Kidney (tissue), 14 donors: Measurements from ENCODE around the gene CEMIP. TPM values are rescaled to one million over a fixed set of nuclear protein-coding genes. Genes with fewer than 3 reads are reported as not detected.

Source experiments
- DNase-seq, 5 donors: peaks; one replicate each; pipeline ENCODE4 v3.0.0-alpha.2; 2013 to 2020
- FAIRE-seq: peaks from 2 replicates; lab custom pipeline; 2012; peaks lifted over from hg19 to GRCh38; lab: Jason Lieb, UNC
- H3K27ac ChIP-seq, 2 donors: one replicate each; pipeline ENCODE4 v1.7.0; 2013; ENCODE audit warnings: low read depth in 2 of 2, low read length in 2 of 2, inconsistent platforms in 1 of 2
- H3K27me3 ChIP-seq: one replicate; pipeline ENCODE4 v1.7.1; 2013; ENCODE audit warnings: low read length, inconsistent platforms; ENCODE audit not compliant: control insufficient read depth, insufficient read depth
- H3K36me3 ChIP-seq, 3 donors: one replicate each; pipeline versions ENCODE4 v1.7.0 to v1.7.1; 2013; ENCODE audit warnings: low read length in 3 of 3, control low read depth in 1 of 3, inconsistent platforms in 1 of 3; ENCODE audit not compliant: insufficient read depth in 3 of 3, control insufficient read depth in 2 of 3
- H3K4me1 ChIP-seq, 3 donors: one replicate each; pipeline versions ENCODE4 v1.7.0 to v1.7.1; 2013; ENCODE audit warnings: low read length in 3 of 3, inconsistent platforms in 1 of 3, low read depth in 1 of 3; ENCODE audit not compliant: control insufficient read depth in 2 of 3, insufficient read depth in 2 of 3
- H3K4me3 ChIP-seq, 3 donors: one replicate each; pipeline versions ENCODE4 v1.7.0 to v1.8.1; 2013; ENCODE audit warnings: low read length in 3 of 3, control low read depth in 1 of 3, inconsistent platforms in 1 of 3
- H3K9ac ChIP-seq, 3 donors: one replicate each; pipeline versions ENCODE4 v1.7.0 to v1.7.1; 2013; ENCODE audit warnings: low read length in 3 of 3, control low read depth in 1 of 3, inconsistent platforms in 1 of 3
- H3K9me3 ChIP-seq, 3 donors: one replicate each; pipeline versions ENCODE4 v1.7.0 to v1.7.1; 2013; ENCODE audit warnings: low read length in 3 of 3, control low read depth in 1 of 3, inconsistent platforms in 1 of 3; ENCODE audit not compliant: control insufficient read depth in 2 of 3, insufficient read depth in 1 of 3
- intact Hi-C: fragments of 100-400 bp; cut with DNase I; formaldehyde crosslinking; loops from one replicate; pipeline ENCODE4 v1.11.1; 2022
- polyA plus RNA-seq: library from polyadenylated mRNA; stranded (reverse); fragments of 350-450 nt; fragmentation: Illumina TruSeq; extraction: RNeasy Lipid Tissue Mini Kit (QIAGEN cat#74804); gene quantifications from one replicate; pipeline ENCODE4 v1.2.3, GENCODE V29; 2014; ENCODE audit warnings: low read depth, low replicate concordance; ENCODE audit not compliant: insufficient read depth
- total RNA-seq: library from RNA; stranded (reverse); fragmentation: NEBNext Ultra II Directional; extraction: Animal tissue kit (Norgen Biotek cat#: 25700); gene quantifications from one replicate; pipeline ENCODE4 v1.2.1, GENCODE V29; 2021
- TF ChIP-seq, protein P1 (sequence below): IDR thresholded peaks from 3 replicates; pipeline ENCODE4 v1.5.1; 2012; ENCODE audit warnings: mild to moderate bottlenecking, moderate library complexity, borderline replicate concordance; ENCODE audit not compliant: insufficient read depth; ENCODE audit errors: extremely low read depth
- donor health status: control.
- donor health status: control.
- donor health status: control.
- donor health status: control.
- donor health status: control.
- donor health status: DM: yes; HTN: yes; CAD: no.
- donor health status: Normal renal cell carcinoma (clear cell type).

CEMIP gene
- total and polyA plus RNA-seq, 2 donors from 2014 or later: 0.11 to 0.57 TPM

DNA sequence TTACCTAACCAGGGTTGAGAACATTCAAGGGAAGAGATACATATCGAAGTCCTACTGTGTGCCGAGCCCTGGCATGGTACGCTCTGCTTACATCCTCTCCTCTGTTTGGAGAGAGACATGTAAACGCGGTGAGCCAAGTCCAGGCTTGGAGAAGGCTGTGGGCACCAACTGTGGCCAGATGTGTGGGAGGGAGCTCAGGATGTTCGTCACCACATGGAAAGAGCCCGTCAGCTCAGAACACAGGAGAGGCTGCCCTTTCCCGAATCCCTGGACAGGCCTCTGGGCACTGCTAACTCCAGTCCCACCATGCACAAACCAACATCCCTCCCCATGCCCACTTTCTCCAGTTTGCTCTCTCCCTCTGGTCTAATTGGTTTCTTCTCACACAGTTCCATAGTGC, 167.4 kb downstream of the CEMIP start:
- H3K27ac ChIP-seq: no peak overlapping the region
- H3K4me1 ChIP-seq: no peaks in the 10 kb centered on the region
- DNase-seq (no peak), FAIRE-seq (no peak)
- peaks cover 0 to 35% (median 33%) of the 10 kb centered on the region in 3 donors for H3K36me3 ChIP-seq
- H3K9me3 ChIP-seq: no peaks in the 10 kb centered on the region
- no peak overlapping the region for H3K9ac ChIP-seq
- no peak overlapping the region for H3K4me3 ChIP-seq
- no peaks in the 10 kb centered on the region for H3K27me3 ChIP-seq
- intact Hi-C loops: no loop called here
- TF ChIP-seq, protein P1, sequence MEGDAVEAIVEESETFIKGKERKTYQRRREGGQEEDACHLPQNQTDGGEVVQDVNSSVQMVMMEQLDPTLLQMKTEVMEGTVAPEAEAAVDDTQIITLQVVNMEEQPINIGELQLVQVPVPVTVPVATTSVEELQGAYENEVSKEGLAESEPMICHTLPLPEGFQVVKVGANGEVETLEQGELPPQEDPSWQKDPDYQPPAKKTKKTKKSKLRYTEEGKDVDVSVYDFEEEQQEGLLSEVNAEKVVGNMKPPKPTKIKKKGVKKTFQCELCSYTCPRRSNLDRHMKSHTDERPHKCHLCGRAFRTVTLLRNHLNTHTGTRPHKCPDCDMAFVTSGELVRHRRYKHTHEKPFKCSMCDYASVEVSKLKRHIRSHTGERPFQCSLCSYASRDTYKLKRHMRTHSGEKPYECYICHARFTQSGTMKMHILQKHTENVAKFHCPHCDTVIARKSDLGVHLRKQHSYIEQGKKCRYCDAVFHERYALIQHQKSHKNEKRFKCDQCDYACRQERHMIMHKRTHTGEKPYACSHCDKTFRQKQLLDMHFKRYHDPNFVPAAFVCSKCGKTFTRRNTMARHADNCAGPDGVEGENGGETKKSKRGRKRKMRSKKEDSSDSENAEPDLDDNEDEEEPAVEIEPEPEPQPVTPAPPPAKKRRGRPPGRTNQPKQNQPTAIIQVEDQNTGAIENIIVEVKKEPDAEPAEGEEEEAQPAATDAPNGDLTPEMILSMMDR: no peak

DNA sequence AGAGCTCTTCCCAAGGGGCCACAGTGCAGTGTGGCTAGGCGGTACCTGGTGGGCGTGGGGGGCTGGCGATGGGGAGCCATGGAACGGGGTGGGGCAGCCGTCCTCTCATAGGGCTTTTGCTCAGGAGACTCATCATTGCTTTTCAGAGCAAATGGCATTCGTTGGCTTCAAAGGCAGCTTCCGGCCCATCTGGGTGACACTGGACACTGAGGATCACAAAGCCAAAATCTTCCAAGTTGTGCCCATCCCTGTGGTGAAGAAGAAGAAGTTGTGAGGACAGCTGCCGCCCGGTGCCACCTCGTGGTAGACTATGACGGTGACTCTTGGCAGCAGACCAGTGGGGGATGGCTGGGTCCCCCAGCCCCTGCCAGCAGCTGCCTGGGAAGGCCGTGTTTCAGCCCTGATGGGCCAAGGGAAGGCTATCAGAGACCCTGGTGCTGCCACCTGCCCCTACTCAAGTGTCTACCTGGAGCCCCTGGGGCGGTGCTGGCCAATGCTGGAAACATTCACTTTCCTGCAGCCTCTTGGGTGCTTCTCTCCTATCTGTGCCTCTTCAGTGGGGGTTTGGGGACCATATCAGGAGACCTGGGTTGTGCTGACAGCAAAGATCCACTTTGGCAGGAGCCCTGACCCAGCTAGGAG, 169.6 kb downstream of the CEMIP start:
- H3K4me3 ChIP-seq: no peak overlapping the region
- no peaks in the 10 kb centered on the region for H3K4me1 ChIP-seq
- intact Hi-C loops: no loop called here
- no peak overlapping the region for H3K27ac ChIP-seq
- peaks cover 0 to 40% (median 30%) of the 10 kb centered on the region in 3 donors for H3K36me3 ChIP-seq
- no peak for FAIRE-seq
- no peaks in the 10 kb centered on the region for H3K9me3 ChIP-seq
- TF ChIP-seq, protein P1: no peak
- DNase-seq: no peak
- no peak overlapping the region for H3K9ac ChIP-seq
- no peaks in the 10 kb centered on the region for H3K27me3 ChIP-seq

DNA sequence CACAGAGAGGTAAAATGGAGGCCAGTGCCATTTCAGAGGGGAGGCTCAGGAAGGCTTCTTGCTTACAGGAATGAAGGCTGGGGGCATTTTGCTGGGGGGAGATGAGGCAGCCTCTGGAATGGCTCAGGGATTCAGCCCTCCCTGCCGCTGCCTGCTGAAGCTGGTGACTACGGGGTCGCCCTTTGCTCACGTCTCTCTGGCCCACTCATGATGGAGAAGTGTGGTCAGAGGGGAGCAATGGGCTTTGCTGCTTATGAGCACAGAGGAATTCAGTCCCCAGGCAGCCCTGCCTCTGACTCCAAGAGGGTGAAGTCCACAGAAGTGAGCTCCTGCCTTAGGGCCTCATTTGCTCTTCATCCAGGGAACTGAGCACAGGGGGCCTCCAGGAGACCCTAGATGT, 170.6 kb downstream of the CEMIP start:
- H3K4me1 ChIP-seq: no peaks in the 10 kb centered on the region
- H3K27ac ChIP-seq: no peak overlapping the region
- no peak overlapping the region for H3K4me3 ChIP-seq
- intact Hi-C loops: no loop called here
- FAIRE-seq (no peak), DNase-seq (no peak)
- TF ChIP-seq, protein P1: no peak
- H3K9ac ChIP-seq: no peak overlapping the region
- H3K9me3 ChIP-seq: no peaks in the 10 kb centered on the region
- peaks cover 0 to 40% (median 30%) of the 10 kb centered on the region in 3 donors for H3K36me3 ChIP-seq
- H3K27me3 ChIP-seq: no peaks in the 10 kb centered on the region
